ENCODE data around the gene ZNF783. TPM values are rescaled to one million over a fixed set of nuclear protein-coding genes. Genes with fewer than 3 reads are reported as not detected.

ZNF783 gene
- total RNA-seq, 1 donor from 2014 or later, result 10.4 TPM

GRCh38 chr7:149277871-149278270 is 15.9 kb downstream of the ZNF783 start:
- peaks cover 2% of the 10 kb centered on the region for H3K36me3 ChIP-seq (ENCODE audit: control insufficient read depth, insufficient read depth, low read length)
- no peak overlapping the region for H3K4me3 ChIP-seq (ENCODE audit: low read depth, low read length)

GRCh38 chr7:149278396-149278795 is 16.4 kb downstream of the ZNF783 start:
- Histone ChIP-seq H3K36me3 (ENCODE audit: control insufficient read depth, insufficient read depth, low read length) (peaks cover 2% of the 10 kb centered on the region), H3K27me3 (ENCODE audit: control insufficient read depth, insufficient read depth, low read length) (no peaks in the 10 kb centered on the region), H3K4me3 (ENCODE audit: low read depth, low read length) (no peak overlapping the region)
- no peak for DNase-seq (ENCODE audit: low read depth)
- no peak for TF ChIP-seq CTCF (IDR thresholded peaks at IDR 0.05; ENCODE audit: insufficient read depth, low read length, poor library complexity, severe bottlenecking)

More at GRCh38 chr7:149277871-149278270, 15.9 kb downstream of the ZNF783 start:
- H3K27me3 ChIP-seq (ENCODE audit: control insufficient read depth, insufficient read depth, low read length), result no peaks in the 10 kb centered on the region
- DNase-seq (ENCODE audit: low read depth), result no peak
- no peak for TF ChIP-seq CTCF (IDR thresholded peaks at IDR 0.05; ENCODE audit: insufficient read depth, low read length, poor library complexity, severe bottlenecking)

GRCh38 chr7:149279111-149279743 is 17.2 kb downstream of the ZNF783 start:
- Histone ChIP-seq H3K4me3 (ENCODE audit: low read depth, low read length) (no peak overlapping the region), H3K27me3 (ENCODE audit: control insufficient read depth, insufficient read depth, low read length) (no peaks in the 10 kb centered on the region), H3K36me3 (ENCODE audit: control insufficient read depth, insufficient read depth, low read length) (peaks cover 2% of the 10 kb centered on the region)
- DNase-seq (ENCODE audit: low read depth), result no peak
- no peak for TF ChIP-seq CTCF (IDR thresholded peaks at IDR 0.05; ENCODE audit: insufficient read depth, low read length, poor library complexity, severe bottlenecking)

- no peak for DNase-seq (ENCODE audit: low read depth)
- H3K36me3 ChIP-seq (ENCODE audit: control insufficient read depth, insufficient read depth, low read length), result peaks cover 2% of the 10 kb centered on the region
- TF ChIP-seq CTCF (IDR thresholded peaks at IDR 0.05; ENCODE audit: insufficient read depth, low read length, poor library complexity, severe bottlenecking), result no peak
- no peaks in the 10 kb centered on the region for H3K27me3 ChIP-seq (ENCODE audit: control insufficient read depth, insufficient read depth, low read length)
- no peak overlapping the region for H3K4me3 ChIP-seq (ENCODE audit: low read depth, low read length)
Observed at GRCh38 chr7:149280151-149280550, 18.2 kb downstream of the ZNF783 start.

GRCh38 chr7:149280661-149281507 is 18.9 kb downstream of the ZNF783 start:
- Histone ChIP-seq H3K27me3 (ENCODE audit: control insufficient read depth, insufficient read depth, low read length) (no peaks in the 10 kb centered on the region), H3K36me3 (ENCODE audit: control insufficient read depth, insufficient read depth, low read length) (peaks cover 2% of the 10 kb centered on the region), H3K4me3 (ENCODE audit: low read depth, low read length) (no peak overlapping the region)
- TF ChIP-seq CTCF (IDR thresholded peaks at IDR 0.05; ENCODE audit: insufficient read depth, low read length, poor library complexity, severe bottlenecking), result no peak
- DNase-seq (ENCODE audit: low read depth), result no peak
